ENCODE measurements around the gene ZNF142. TPM values are rescaled to one million over a fixed set of nuclear protein-coding genes. Genes with fewer than 3 reads are reported as not detected.

The ZNF142 gene
- total RNA-seq, 1 donor from 2014 or later: 34.1 TPM

GRCh38 chr2:218607436-218608115 is 51.8 kb downstream of the ZNF142 start, which contains the start of gene PLCD4:
TSS of gene PLCD4 (plus strand) at chr2:218607899. CDS start at chr2:218615740, 7,841 bp downstream.
- H3K36me3 Mint-ChIP-seq: no peaks in the 10 kb centered on the region
- peak within 1 kb of the TSS; percentile 57 for H3K27ac Mint-ChIP-seq
- no peak for DNase-seq (ENCODE audit: low spot score in 2 of 2, unreplicated experiment in 2 of 2)
- H3K9me3 Mint-ChIP-seq: no peaks in the 10 kb centered on the region
- peaks cover 10% of the 10 kb centered on the region for H3K4me1 Mint-ChIP-seq
- TF ChIP-seq CTCF (IDR thresholded peaks at IDR 0.05; ENCODE audit: unreplicated experiment): no peak
- no peak within 1 kb of the TSS for H3K4me3 Mint-ChIP-seq
- peaks cover 22% of the 10 kb centered on the region for H3K27me3 Mint-ChIP-seq (ENCODE audit: low read depth)

GRCh38 chr2:218605432-218605831 is 54.0 kb downstream of the ZNF142 start:
- peaks cover 10% of the 10 kb centered on the region for H3K4me1 Mint-ChIP-seq
- TF ChIP-seq CTCF (IDR thresholded peaks at IDR 0.05; ENCODE audit: unreplicated experiment): no peak
- H3K9me3 Mint-ChIP-seq: no peaks in the 10 kb centered on the region
- no peak overlapping the region for H3K4me3 Mint-ChIP-seq
- no peaks in the 10 kb centered on the region for H3K36me3 Mint-ChIP-seq
- H3K27me3 Mint-ChIP-seq (ENCODE audit: low read depth): peaks cover 6% of the 10 kb centered on the region
- no peak for DNase-seq (ENCODE audit: low spot score in 2 of 2, unreplicated experiment in 2 of 2)
- no peak overlapping the region for H3K27ac Mint-ChIP-seq

Other genes starting within 250 kb of the ZNF142 start
- gene VIL1, start 240.5 kb downstream of the ZNF142 start, total RNA-seq: 0.29 to 0.64 TPM (median 0.54 TPM) in 3 replicates
- gene USP37, start 91.3 kb downstream of the ZNF142 start, total RNA-seq: 17.8 to 20.0 TPM (median 19.4 TPM) in 3 replicates
- 54.5 to 57.4 TPM (median 57.0 TPM) in 3 replicates for gene CNOT9, start 90.8 kb downstream of the ZNF142 start, total RNA-seq
- 1.0 to 1.5 TPM (median 1.3 TPM) in 3 replicates for gene PLCD4, start 51.7 kb downstream of the ZNF142 start, total RNA-seq
- 36.0 to 39.4 TPM (median 37.8 TPM) in 3 replicates for gene BCS1L, start 60 bp upstream of the ZNF142 start, total RNA-seq
- 21.6 to 26.5 TPM (median 21.8 TPM) in 3 replicates for gene RNF25, start 12.4 kb upstream of the ZNF142 start, total RNA-seq
- 115 to 127 TPM (median 120 TPM) in 3 replicates for gene STK36, start 12.5 kb upstream of the ZNF142 start, total RNA-seq
- gene TTLL4, start 51.2 kb upstream of the ZNF142 start, total RNA-seq: 54.8 to 65.5 TPM (median 61.8 TPM) in 3 replicates
- 15.6 to 16.8 TPM (median 16.6 TPM) in 3 replicates for gene CYP27A1, start 122.5 kb upstream of the ZNF142 start, total RNA-seq
- gene PRKAG3, start 172.2 kb upstream of the ZNF142 start, total RNA-seq: 2.8 to 3.6 TPM (median 2.9 TPM) in 3 replicates
- gene WNT6, start 200.2 kb upstream of the ZNF142 start, total RNA-seq: 106 to 118 TPM (median 115 TPM) in 3 replicates
- gene WNT10A, start 221.2 kb upstream of the ZNF142 start, total RNA-seq: 50.7 to 53.2 TPM (median 51.8 TPM) in 3 replicates

All from mesothelial cell of epicardium (in vitro differentiated cells).